Measurements from ENCODE around the gene TEX26.

The TEX26 gene

DNA sequence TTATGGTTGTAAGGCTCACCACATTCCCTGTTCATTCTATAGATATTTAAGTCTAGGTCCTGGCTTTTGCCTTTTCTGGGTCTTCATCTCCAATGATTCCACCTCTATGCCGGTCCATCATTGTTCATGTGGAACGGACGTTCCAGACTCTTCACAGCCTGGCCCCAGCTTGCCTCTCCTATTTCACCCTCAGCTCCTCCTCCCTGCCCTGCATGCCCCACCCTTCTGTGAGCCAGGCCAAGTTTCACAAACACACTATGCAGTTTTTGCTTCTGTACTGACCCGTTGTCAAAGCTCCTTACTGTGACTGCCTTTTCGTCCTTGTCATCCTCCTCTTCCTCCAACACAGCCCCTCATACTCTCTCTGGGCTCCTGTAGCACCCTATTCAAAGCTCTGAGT, 31.3 kb downstream of the TEX26 start:
- TF ChIP-seq, protein P1, sequence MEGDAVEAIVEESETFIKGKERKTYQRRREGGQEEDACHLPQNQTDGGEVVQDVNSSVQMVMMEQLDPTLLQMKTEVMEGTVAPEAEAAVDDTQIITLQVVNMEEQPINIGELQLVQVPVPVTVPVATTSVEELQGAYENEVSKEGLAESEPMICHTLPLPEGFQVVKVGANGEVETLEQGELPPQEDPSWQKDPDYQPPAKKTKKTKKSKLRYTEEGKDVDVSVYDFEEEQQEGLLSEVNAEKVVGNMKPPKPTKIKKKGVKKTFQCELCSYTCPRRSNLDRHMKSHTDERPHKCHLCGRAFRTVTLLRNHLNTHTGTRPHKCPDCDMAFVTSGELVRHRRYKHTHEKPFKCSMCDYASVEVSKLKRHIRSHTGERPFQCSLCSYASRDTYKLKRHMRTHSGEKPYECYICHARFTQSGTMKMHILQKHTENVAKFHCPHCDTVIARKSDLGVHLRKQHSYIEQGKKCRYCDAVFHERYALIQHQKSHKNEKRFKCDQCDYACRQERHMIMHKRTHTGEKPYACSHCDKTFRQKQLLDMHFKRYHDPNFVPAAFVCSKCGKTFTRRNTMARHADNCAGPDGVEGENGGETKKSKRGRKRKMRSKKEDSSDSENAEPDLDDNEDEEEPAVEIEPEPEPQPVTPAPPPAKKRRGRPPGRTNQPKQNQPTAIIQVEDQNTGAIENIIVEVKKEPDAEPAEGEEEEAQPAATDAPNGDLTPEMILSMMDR (IDR thresholded peaks at IDR 0.05; ENCODE audit: low read depth, low read length): no peak
- DNase-seq: no peak

DNA sequence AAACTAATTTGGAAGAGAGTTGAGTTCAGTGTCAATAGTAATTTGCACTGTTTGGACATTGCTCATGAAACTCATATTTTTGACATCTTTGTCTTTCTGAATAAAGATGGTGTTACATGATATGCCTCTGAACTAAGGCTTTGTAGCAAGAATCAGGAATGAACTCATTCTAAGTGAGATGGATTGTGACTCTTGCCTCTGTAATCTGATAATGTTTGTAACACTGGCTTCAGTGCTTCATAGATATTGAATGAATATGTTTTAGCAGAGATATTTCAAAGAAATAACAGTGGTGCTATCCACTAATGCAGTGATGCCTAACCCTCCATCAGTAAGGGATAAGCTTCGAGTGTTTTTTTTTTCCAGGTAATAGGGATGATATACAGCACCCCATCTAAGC, 32.9 kb downstream of the TEX26 start:
- Histone ChIP-seq H3K4me3 (ENCODE audit: low read depth, low read length) (no peak overlapping the region), H3K27me3 (peaks cover 2% of the 10 kb centered on the region; the same call in 1 of the 2 replicates), H3K9me3 (no peaks in the 10 kb centered on the region), H3K4me1 (no peaks in the 10 kb centered on the region), H3K36me3 (no peaks in the 10 kb centered on the region)
- TF ChIP-seq, protein P1 (IDR thresholded peaks at IDR 0.05; ENCODE audit: low read depth, low read length): no peak
- no peak for DNase-seq

More for the DNA sequence above, 31.3 kb downstream of the TEX26 start:
- Histone ChIP-seq H3K4me1 (no peaks in the 10 kb centered on the region), H3K27me3 (peaks cover 2% of the 10 kb centered on the region; the same call in 1 of the 2 replicates), H3K4me3 (ENCODE audit: low read depth, low read length) (no peak overlapping the region), H3K9me3 (no peaks in the 10 kb centered on the region), H3K36me3 (no peaks in the 10 kb centered on the region)

DNA sequence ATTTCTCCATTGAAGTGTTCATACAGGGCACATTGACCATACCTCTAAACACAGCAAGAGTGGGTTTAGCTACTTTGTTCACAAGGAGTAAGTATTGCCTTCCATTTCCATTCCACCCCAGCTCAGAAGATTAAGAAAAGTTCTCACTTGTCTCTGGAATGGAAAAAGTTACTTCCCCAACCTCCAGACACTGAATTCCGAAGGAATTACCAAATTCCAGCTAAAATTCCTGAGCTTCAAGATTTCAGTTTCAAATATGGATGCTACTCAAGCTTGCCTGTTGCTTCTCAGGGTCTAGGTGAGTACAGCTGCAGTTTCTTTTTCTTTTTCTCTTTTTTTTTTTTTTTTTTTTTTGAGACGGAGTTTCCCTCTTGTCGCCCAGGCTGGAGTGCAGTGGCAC, 33.6 kb downstream of the TEX26 start:
- no peak overlapping the region for H3K4me3 ChIP-seq (ENCODE audit: low read depth, low read length)
- peaks cover 2% of the 10 kb centered on the region; the same call in 1 of the 2 replicates for H3K27me3 ChIP-seq
- no peak for DNase-seq
- no peaks in the 10 kb centered on the region for H3K4me1 ChIP-seq
- TF ChIP-seq, protein P1 (IDR thresholded peaks at IDR 0.05; ENCODE audit: low read depth, low read length): no peak
- no peaks in the 10 kb centered on the region for H3K36me3 ChIP-seq
- H3K9me3 ChIP-seq: no peaks in the 10 kb centered on the region

DNA sequence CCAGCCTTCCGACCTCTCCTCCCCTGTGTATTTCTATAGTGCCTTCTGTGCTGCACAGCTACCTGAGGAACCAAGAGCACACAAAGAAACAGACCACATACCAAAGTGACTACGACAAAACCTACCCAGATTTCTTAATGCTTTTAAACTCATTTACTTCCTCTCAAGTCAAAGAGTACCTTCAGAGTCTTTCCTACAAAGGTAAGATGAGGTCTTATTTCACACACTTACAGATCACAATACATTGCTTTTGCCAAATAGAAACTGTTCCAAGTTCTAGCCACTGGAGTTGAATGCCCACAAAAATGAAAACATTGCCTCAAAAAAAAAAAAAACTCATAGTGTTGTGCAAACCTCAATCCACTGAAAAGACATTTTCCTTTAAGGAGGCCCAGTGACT, 36.4 kb downstream of the TEX26 start:
- Histone ChIP-seq H3K4me3 (ENCODE audit: low read depth, low read length) (no peak overlapping the region), H3K4me1 (no peaks in the 10 kb centered on the region), H3K9me3 (no peaks in the 10 kb centered on the region), H3K36me3 (no peaks in the 10 kb centered on the region), H3K27me3 (no peaks in the 10 kb centered on the region)
- TF ChIP-seq, protein P1 (IDR thresholded peaks at IDR 0.05; ENCODE audit: low read depth, low read length): no peak
- no peak for DNase-seq

DNA sequence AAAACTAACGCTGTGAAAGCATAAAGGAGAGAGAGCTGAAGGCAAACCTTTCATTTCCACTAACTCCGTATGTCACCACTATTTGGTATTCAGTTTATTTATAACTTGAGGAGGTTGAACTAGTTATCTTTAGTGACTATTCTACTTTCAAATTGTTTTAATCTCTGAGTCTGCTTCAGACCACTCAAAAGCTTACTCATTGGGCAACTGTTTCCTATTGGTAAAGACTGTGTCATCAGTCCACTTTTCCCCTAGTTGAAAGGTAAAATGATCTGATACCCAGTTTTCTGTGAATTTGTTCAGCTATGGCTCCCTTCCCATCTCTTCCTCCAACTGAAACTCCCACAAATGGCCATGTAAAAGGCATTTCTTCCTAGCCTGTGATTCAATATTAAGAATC, 39.1 kb downstream of the TEX26 start:
- Histone ChIP-seq H3K36me3 (no peaks in the 10 kb centered on the region), H3K27me3 (no peaks in the 10 kb centered on the region), H3K4me3 (ENCODE audit: low read depth, low read length) (no peak overlapping the region), H3K9me3 (no peaks in the 10 kb centered on the region), H3K4me1 (no peaks in the 10 kb centered on the region)
- TF ChIP-seq, protein P1 (IDR thresholded peaks at IDR 0.05; ENCODE audit: low read depth, low read length): no peak
- DNase-seq: no peak

DNA sequence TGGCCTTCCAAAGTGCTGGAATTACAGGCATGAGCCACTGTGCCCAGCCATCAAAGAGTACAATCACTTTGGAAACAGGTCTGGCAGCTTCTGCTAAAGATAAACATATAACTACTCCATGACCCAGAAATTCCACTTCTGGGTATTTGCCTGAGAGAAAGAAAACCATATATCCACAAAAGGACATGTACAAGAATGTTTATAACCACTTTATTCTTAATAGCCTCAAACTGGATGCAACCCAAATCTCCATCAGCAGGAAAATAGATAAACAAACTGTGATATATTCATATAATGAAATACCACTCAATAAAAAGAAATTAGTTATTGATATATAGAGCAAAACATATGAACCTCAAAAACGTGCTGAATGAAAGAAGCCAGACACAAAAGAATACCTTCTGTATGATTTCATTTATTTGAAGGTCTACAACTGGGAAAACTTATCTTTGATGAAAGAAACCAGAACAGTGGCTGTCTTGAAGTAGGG, 40.5 kb downstream of the TEX26 start:
- H3K4me1 ChIP-seq: peaks cover 5% of the 10 kb centered on the region; the same call in 1 of the 2 replicates
- H3K9me3 ChIP-seq: no peaks in the 10 kb centered on the region
- H3K27me3 ChIP-seq: no peaks in the 10 kb centered on the region
- H3K36me3 ChIP-seq: no peaks in the 10 kb centered on the region
- TF ChIP-seq, protein P1 (IDR thresholded peaks at IDR 0.05; ENCODE audit: low read depth, low read length): no peak
- no peak for DNase-seq
- no peak overlapping the region for H3K4me3 ChIP-seq (ENCODE audit: low read depth, low read length)

Data from BE2C (cell line).